ENCODE results near the gene PLEKHG4B. TPM values are rescaled to one million over a fixed set of nuclear protein-coding genes. Genes with fewer than 3 reads are reported as not detected.

PLEKHG4B gene
- total RNA-seq, 1 experiment from 2014 or later, result 51.4 TPM

- no peak for TF ChIP-seq ZNF671 (CRISPR knock-in tag; IDR thresholded peaks at IDR 0.05)
- TF ChIP-seq ZNF425 (CRISPR knock-in tag; conservative IDR thresholded peaks at IDR 0.05), result no peak
- no peak for TF ChIP-seq ATF3 (CRISPR knock-in tag; conservative IDR thresholded peaks at IDR 0.05)
- TF ChIP-seq ZNF281 (CRISPR knock-in tag; IDR thresholded peaks at IDR 0.05), result no peak
- no peak for TF ChIP-seq MAX (CRISPR knock-in tag; IDR thresholded peaks at IDR 0.05)
- no peak for TF ChIP-seq FOXP1 (CRISPR knock-in tag; IDR thresholded peaks at IDR 0.05; ENCODE audit: borderline replicate concordance)
- TF ChIP-seq ZNF219 (CRISPR knock-in tag; IDR thresholded peaks at IDR 0.05; ENCODE audit: borderline replicate concordance), result no peak
- no peak for TF ChIP-seq ZNF263 (CRISPR knock-in tag; IDR thresholded peaks at IDR 0.05; ENCODE audit: low read depth)
- TF ChIP-seq MYBL2 (CRISPR knock-in tag; IDR thresholded peaks at IDR 0.05), result no peak
- no peak for TF ChIP-seq IRF1 (CRISPR knock-in tag; IDR thresholded peaks at IDR 0.05)
- TF ChIP-seq CREB1 (CRISPR knock-in tag; IDR thresholded peaks at IDR 0.05), result no peak
- TF ChIP-seq ZNF317 (CRISPR knock-in tag; IDR thresholded peaks at IDR 0.05; ENCODE audit: borderline replicate concordance, low read depth), result no peak
- TF ChIP-seq ZNF121 (CRISPR knock-in tag; IDR thresholded peaks at IDR 0.05), result no peak
- no peak overlapping the region; the same call in 1 of the 2 replicates for H3K4me3 Mint-ChIP-seq
- no peaks in the 10 kb centered on the region; the same call in 1 of the 2 replicates for H3K27me3 Mint-ChIP-seq (ENCODE audit: low read depth)
- ATAC-seq (no peak), DNase-seq (ENCODE audit: low spot score) (no peak)
- peaks cover 35% of the 10 kb centered on the region for H3K4me1 Mint-ChIP-seq
- POLR2A ChIA-PET, result interaction anchor here (1.3 to 1.4 kb wide), 2 partner anchors 8 to 29 kb away, joined by 4 to 10 read pairs; partner anchors contain the start of gene PLEKHG4B
- no peaks in the 10 kb centered on the region for H3K36me3 Mint-ChIP-seq
- CTCF ChIA-PET, result interaction anchor here (1.6 kb wide), 1 partner anchor 8 kb away, joined by 4 read pairs; no protein-coding TSS in a partner anchor
- peak overlapping the region; percentile 66 for H3K27ac Mint-ChIP-seq
- H3K9me3 Mint-ChIP-seq, result no peaks in the 10 kb centered on the region
Measured at GRCh38 chr5:83029-83428, 8.9 kb upstream of the PLEKHG4B start.

- peaks cover 46% of the 10 kb centered on the region for H3K4me1 Mint-ChIP-seq
- no peak for DNase-seq (ENCODE audit: low spot score)
- ChIA-PET CTCF (no interaction called here), POLR2A (no interaction called here)
- peak; percentile 69 for TF ChIP-seq ZNF121 (CRISPR knock-in tag; IDR thresholded peaks at IDR 0.05)
- TF ChIP-seq AFF4 (CRISPR knock-in tag; IDR thresholded peaks at IDR 0.05; ENCODE audit: borderline replicate concordance), result no peak
- ATAC-seq, result no peak
- H3K36me3 Mint-ChIP-seq, result no peaks in the 10 kb centered on the region
- peaks cover 3% of the 10 kb centered on the region; the same call in 1 of the 2 replicates for H3K27me3 Mint-ChIP-seq (ENCODE audit: low read depth)
- H3K4me3 Mint-ChIP-seq, result no peak overlapping the region
- H3K27ac Mint-ChIP-seq, result peak overlapping the region; percentile 86; the same call in 1 of the 2 replicates
- no peaks in the 10 kb centered on the region for H3K9me3 Mint-ChIP-seq
Measured at GRCh38 chr5:85334-85995, 6.5 kb upstream of the PLEKHG4B start.

Measured in WTC11 (cell line).